ENCODE measurements around the gene SFTPD.

SFTPD gene

DNA sequence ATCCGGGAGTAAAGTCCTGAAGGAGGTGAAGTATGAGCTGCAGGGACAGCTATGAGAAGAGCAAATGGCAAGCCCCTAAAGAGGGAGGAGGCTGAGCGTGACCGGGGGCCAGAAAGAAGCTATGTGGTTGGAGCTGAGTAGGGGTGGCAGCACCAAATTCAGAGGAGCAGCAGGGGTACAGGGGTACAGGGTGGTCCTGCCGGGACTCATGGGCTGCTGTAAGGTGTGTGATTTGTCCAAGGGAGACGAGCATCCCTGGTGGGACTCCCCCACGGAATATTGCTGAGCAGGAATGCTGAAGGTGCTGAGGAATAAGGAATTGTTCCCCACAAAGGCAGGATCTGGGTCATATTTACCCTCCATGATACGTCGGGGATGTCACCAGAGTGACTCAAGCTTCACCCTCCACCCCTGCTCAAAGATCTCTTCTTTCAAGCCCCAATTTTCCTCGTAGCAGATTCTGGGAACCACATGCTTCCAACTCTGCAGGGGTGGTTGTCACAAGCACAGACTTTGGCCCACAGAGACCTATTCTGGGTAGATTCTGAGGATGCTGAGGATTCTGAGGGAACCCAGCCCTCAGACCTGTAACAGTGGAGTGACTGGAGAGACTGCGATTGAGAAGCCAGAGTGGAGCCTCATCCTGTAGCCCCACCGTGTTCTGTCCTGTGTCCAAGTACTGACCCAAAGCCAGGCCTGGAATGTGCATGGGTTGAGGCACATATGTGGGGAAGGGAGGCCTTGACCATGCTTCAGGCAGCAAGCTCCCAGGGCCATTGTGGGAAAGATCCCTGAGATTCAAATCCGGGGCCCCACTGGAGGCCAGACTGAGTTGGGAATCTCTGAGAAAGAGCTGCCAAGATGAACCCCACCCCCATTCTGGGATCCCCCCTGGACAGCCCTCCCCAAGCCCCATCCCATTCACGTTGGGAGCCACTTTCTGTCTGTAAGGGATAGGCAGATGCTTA is 4.2 kb downstream of the SFTPD start:
- DNase-seq: no peak

GRCh38 chr10:79943871-79944270 is 5.0 kb downstream of the SFTPD start:
- DNase-seq: no peak

DNA sequence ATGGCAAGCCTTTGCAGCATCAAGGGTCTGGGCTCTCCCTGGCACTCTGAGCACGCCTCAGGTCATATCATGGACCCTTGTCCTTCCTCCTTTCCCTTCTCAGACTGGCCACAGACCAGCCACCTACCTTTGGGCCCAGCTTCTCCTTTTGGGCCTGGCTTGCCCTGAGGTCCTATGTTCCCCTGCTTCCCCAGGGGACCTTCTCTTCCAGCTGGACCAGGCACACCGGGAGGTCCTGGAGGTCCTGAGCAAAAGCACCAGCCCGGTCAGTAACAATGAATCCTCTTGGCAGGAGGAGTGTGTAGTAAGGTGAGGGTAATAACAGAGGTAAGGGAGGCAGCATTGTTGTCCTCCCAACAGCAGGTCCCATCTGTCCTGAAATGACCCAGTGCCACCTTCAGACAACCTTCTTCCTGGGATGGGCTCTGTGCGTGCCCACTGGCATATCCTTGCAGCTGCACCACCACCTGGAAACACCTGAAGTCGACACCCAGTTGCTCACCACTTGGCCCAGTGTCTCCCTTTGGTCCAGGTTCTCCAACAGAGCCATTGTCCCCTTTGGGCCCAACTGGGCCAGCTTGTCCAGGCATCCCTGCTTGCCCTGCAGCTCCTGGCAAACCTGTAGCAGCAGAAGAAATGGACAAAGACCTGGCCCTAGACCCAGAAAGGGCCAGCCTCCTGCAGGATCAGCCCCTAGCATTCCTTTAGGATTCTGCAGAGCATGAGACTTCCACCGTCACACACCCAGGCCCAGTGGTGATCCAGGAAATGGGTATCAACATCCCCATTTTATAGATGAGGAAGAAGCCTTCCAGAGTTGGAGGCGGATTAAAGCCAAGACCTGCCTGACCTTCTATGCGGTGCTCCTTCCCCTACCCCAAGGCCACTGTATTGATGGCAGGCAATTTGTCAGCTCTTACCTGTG is 6.4 kb downstream of the SFTPD start:
- no peak for DNase-seq

- DNase-seq: no peak
These were observed 7.2 kb downstream of the SFTPD start for GRCh38 chr10:79941585-79942210.

- no peak for DNase-seq
These were observed 7.8 kb downstream of the SFTPD start for GRCh38 chr10:79941146-79941545.

DNA sequence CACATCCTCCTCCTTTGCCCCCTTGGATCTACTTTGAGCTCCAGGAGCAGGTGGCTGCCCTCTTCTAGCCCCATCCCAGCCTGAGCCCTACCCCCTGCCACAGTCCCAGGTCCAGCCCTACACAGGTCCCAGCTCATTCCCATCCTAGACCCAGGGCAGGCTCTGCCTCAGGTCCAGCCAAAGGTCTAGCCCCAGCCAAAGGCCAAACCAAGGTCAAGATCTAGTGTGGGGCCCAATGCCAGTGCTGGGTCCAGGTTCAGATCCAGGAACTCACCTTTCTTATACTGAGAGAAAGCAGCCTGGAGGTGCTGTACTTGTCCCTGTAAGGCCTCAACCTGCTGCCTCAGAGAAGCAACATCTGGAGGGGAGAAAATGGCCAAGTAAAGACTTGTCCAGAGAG is 8.5 kb downstream of the SFTPD start:
- no peak for DNase-seq

GRCh38 chr10:79939969-79940368 is 8.9 kb downstream of the SFTPD start:
- DNase-seq: no peak

DNA sequence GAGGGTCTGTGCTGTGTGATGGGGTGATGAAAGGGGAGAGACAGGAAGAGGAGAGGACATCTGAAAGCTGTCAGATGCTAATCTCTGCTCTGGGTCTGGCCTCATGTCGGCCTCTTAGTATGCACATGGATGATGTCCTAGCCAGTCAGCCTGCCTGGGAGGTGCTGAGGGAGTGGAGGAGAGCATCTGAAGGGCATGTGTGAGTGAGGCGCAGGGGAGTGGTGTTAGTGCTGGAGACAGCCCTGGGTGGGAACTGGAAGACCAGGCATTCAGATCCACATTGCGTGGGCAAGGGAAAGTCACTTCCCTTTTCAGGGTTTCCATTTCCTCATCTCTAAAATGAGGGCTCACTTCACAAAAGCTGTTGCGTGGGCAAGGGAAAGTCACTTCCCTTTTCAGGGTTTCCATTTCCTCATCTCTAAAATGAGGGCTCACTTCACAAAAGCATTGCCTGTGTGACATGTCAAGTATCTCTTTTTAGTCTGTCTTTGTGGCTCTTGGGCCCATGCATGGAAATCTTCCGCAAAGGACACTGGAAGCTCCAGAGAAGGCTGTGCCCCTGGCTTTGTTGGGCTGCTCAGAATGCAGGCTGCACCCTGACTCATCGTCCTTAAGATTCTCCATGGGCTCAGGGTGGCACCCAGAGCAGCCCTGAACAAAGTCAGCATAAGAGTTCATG is 10.0 kb downstream of the SFTPD start:
- DNase-seq: no peak

- DNase-seq: peak; percentile 47
These were observed 11.2 kb downstream of the SFTPD start for GRCh38 chr10:79937701-79938151.

DNA sequence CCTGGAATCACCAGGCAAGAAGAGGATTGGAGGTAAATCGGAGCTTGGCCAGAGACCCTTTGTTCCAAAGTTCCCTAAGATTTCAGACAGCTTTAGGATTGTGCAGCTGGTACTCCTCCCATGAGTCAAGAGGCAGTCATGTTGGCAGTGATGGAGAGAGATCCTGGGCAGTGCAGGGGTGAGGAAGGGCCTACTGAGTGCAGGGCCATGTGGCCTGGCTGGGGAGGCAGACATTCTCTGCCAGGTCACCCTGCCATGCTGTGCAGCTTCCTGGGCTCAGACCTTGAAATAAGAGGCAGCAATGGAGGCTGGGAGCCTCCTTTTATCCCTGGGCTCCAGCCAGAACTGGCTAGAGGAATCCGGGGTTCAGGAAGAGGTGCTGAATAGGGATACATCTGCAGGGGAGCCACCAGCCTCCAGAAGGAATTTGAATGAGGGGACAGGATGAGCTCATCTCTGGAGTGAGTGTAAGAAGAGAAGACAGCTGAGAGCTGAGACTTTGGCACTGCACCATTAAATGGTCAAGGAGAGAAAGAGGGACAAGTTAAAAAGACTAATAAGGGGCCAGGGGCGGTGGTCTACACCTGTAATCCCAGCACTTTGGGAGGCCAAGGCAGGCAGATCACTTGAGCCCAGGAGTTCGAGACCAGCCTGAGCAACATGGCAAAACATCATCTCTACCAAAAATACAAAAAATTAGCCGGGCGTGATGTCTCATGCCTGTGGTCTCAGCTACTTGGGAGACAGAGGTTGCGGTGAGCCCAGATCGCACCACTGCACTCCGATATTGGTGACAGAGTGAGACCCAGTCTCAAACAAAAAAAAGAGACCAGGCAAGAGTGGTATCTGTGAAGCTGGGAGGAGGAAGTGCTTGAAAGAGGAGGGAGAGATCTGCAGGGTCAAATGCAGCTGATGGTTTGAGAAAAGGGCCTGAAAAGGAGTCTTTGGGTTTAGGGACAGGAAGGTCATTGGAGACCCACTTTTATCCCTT is 12.0 kb downstream of the SFTPD start:
- no peak for DNase-seq

GRCh38 chr10:79933961-79934360 is 14.9 kb downstream of the SFTPD start:
- DNase-seq: no peak

DNA sequence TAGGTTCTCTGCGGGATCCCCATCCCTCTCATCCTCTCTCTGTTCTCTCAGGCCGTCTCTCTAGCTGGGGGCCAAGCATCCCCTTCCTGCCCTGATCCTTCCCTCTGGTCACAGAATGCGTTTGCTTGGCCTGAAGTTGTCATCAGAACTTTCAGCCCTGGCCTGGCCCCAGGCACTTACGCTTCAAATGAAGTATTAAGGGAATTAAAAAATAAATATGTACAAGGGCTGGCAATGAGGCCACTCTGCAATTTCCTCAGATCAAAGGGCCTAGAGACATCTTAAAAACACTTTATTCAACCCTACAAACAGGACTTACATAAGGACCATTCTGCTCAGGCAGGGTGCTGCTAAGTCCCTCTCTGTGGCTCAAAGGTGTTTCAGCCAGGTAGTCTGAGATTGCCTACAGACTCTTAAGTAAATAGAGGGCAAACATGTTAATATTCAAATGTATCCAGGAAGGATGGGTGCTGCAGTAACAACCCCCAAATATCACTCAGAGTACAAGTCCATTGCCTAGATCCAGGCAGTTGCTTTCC is 16.0 kb downstream of the SFTPD start:
- no peak for DNase-seq

DNA sequence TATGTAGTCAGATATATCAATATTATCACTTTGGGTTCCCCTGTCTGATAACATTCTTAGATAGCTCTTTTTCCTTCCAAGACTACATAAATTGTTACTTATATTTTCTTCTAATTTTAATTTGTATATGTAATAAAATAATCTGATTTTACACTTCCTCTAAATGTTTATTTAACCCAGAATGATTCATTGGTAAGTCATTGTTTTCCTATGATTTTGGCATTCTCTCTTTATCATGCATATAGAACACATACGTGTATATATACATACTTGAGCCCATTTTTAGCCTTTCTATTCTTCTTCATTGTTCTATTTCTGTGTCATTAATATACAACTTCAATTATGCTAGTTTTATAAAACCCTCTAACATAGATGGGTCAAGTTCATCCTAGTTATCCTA is 16.6 kb downstream of the SFTPD start:
- no peak for DNase-seq

DNA sequence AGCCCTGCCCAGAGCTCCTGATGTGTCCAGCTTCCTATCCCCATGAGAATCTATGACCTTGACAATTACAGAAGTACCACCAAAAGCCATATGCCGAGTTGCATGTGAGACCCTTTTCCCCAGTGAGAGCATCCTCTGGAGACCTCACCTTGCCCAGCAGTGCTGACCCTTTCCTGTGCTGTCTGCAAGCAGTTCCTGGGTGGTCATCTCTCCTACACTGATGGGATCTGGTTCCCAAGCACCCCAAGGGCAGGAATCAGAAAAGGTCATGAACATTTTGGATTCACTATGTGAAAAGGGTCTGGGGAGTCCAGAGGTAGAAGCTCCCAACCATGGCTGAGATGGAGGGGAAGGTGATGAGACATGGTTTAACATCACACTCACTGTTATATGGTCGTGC is 18.2 kb downstream of the SFTPD start:
- DNase-seq: no peak

- no peak for DNase-seq
These were observed 18.6 kb downstream of the SFTPD start for GRCh38 chr10:79930267-79930666.

- DNase-seq: no peak
These were observed 19.4 kb downstream of the SFTPD start for GRCh38 chr10:79929409-79929904.

- DNase-seq: no peak
These were observed 20.8 kb downstream of the SFTPD start for GRCh38 chr10:79928028-79928583.

DNA sequence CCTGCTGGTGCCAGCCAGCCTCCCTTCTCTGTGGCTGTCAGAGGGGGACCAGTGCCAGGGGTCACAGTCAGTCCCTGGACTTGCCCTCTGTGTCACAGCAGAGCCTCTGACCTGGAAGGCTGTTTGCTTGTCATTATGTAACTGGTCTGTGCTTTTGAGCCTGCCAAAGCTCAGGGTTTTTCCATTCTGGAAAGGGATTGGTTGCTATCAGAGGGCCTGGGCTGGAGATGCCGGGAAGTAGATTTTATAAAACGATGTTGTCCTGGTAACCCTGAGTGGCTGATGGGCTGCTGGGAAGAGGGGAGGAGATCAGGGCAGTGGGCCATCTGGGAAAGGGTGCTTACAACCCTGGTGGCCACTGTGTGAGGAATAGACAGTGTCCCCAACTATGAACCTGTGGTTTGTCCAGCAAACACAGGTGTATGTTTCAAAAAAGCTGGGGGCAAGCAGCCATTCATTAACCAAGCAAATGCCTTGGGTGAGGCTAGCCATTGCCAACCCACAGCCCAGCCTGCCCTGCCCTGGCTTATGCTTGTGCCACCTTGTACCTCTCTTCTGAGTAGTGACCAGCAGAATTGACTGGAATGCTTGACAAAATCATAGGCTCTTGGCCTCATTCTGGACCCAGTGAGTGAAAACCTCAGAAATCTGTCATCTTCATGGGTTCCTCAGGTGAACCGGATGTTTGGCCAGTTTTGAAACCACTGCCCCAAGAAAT is 21.6 kb downstream of the SFTPD start:
- no peak for DNase-seq

GRCh38 chr10:79926037-79926436 is 22.9 kb downstream of the SFTPD start:
- no peak for DNase-seq

GRCh38 chr10:79925614-79926013 is 23.3 kb downstream of the SFTPD start:
- no peak for DNase-seq
